ENCODE data around the gene PGM5.
"Not testable (repeated sequence)": the region's sequence is repeated elsewhere in the genome, so short reads cannot be mapped to it uniquely, and the experiment has no call there.

PGM5 gene

GRCh38 chr9:68377723-68378122 lies 21.3 kb downstream of the PGM5 start:
- DNase-seq (ENCODE audit: low read depth): not testable (repeated sequence)

- peak; percentile 3 for DNase-seq (ENCODE audit: low read depth)
These were observed 27.5 kb downstream of the PGM5 start for GRCh38 chr9:68383894-68384293.

GRCh38 chr9:68389558-68389957 lies 33.1 kb downstream of the PGM5 start:
- DNase-seq (ENCODE audit: low read depth): not testable (repeated sequence)

GRCh38 chr9:68390737-68391136 lies 34.3 kb downstream of the PGM5 start:
- DNase-seq (ENCODE audit: low read depth): not testable (repeated sequence)

- not testable (repeated sequence) for DNase-seq (ENCODE audit: low read depth)
These were observed 40.1 kb downstream of the PGM5 start for GRCh38 chr9:68396411-68397094.

GRCh38 chr9:68397095-68397423 lies 40.6 kb downstream of the PGM5 start:
- peak; percentile 81 for DNase-seq (ENCODE audit: low read depth)

- DNase-seq (ENCODE audit: low read depth): peak; percentile 3
These were observed 41.4 kb downstream of the PGM5 start for GRCh38 chr9:68397796-68398195.

- DNase-seq (ENCODE audit: low read depth): not testable (repeated sequence)
These were observed 41.9 kb downstream of the PGM5 start for GRCh38 chr9:68398324-68398723.

- not testable (repeated sequence) for DNase-seq (ENCODE audit: low read depth)
These were observed 48.2 kb downstream of the PGM5 start for GRCh38 chr9:68404421-68405185.

GRCh38 chr9:68411865-68412264 lies 55.5 kb downstream of the PGM5 start:
- not testable (repeated sequence) for DNase-seq (ENCODE audit: low read depth)

- DNase-seq (ENCODE audit: low read depth): not testable (repeated sequence)
These were observed 56.3 kb downstream of the PGM5 start for GRCh38 chr9:68412754-68413153.

GRCh38 chr9:68415065-68415464 lies 58.7 kb downstream of the PGM5 start:
- DNase-seq (ENCODE audit: low read depth): not testable (repeated sequence)

GRCh38 chr9:68416936-68417564 lies 60.6 kb downstream of the PGM5 start:
- peak; percentile 1 for DNase-seq (ENCODE audit: low read depth)

GRCh38 chr9:68417762-68418161 lies 61.4 kb downstream of the PGM5 start:
- DNase-seq (ENCODE audit: low read depth): no peak

- no peak for DNase-seq (ENCODE audit: low read depth)
These were observed 61.9 kb downstream of the PGM5 start for GRCh38 chr9:68418259-68418845.

- DNase-seq (ENCODE audit: low read depth): no peak
These were observed 63.5 kb downstream of the PGM5 start for GRCh38 chr9:68419901-68420300.

- DNase-seq (ENCODE audit: low read depth): no peak
These were observed 70.3 kb downstream of the PGM5 start for GRCh38 chr9:68426755-68427154.

- no peak for DNase-seq (ENCODE audit: low read depth)
These were observed 71.0 kb downstream of the PGM5 start for GRCh38 chr9:68427216-68427977.

GRCh38 chr9:68428481-68428880 lies 72.1 kb downstream of the PGM5 start:
- no peak for DNase-seq (ENCODE audit: low read depth)

GRCh38 chr9:68429631-68430030 lies 73.2 kb downstream of the PGM5 start:
- DNase-seq (ENCODE audit: low read depth): no peak

- no peak for DNase-seq (ENCODE audit: low read depth)
These were observed 74.9 kb downstream of the PGM5 start for GRCh38 chr9:68431307-68431706.

- no peak for DNase-seq (ENCODE audit: low read depth)
These were observed 77.2 kb downstream of the PGM5 start for GRCh38 chr9:68433531-68434110.

All from amniotic epithelial cell (primary cell).